HG03354 (cell line): ENCODE data around the gene RETSAT.
"Not testable (repeated sequence)": the region's sequence is repeated elsewhere in the genome, so short reads cannot be mapped to it uniquely, and the experiment has no call there.

Source experiments
- ATAC-seq: cut with Tn5 transposase; IDR thresholded peaks from one replicate; pipeline ENCODE4 v1.9.1; 2021; ENCODE audit warnings: mild to moderate bottlenecking; ENCODE audit not compliant: unreplicated experiment, poor library complexity, severe bottlenecking

Gene RETSAT

GRCh38 chr2:85383151-85383550, 28.8 kb upstream of the RETSAT start:
- ATAC-seq: not testable (repeated sequence)

- ATAC-seq: no peak
These were observed 25.7 kb upstream of the RETSAT start for GRCh38 chr2:85380048-85380447.

GRCh38 chr2:85378257-85378656, 23.9 kb upstream of the RETSAT start:
- ATAC-seq: no peak

GRCh38 chr2:85377083-85377482, 22.8 kb upstream of the RETSAT start:
- no peak for ATAC-seq

- no peak for ATAC-seq
These were observed 22.1 kb upstream of the RETSAT start for GRCh38 chr2:85376291-85377065.

- no peak for ATAC-seq
These were observed 16.7 kb upstream of the RETSAT start for GRCh38 chr2:85371045-85371444.

- no peak for ATAC-seq
These were observed 15.2 kb upstream of the RETSAT start for GRCh38 chr2:85369500-85369899.

GRCh38 chr2:85368921-85369320, 14.6 kb upstream of the RETSAT start:
- ATAC-seq: no peak

GRCh38 chr2:85367180-85367579, 12.9 kb upstream of the RETSAT start:
- no peak for ATAC-seq

- ATAC-seq: not testable (repeated sequence)
These were observed 8.5 kb upstream of the RETSAT start for GRCh38 chr2:85362653-85363387.

GRCh38 chr2:85357736-85358135, 3.4 kb upstream of the RETSAT start:
- ATAC-seq: no peak

- ATAC-seq: no peak
These were observed 1.9 kb upstream of the RETSAT start for GRCh38 chr2:85356186-85356585.

GRCh38 chr2:85355521-85355920, 1.2 kb upstream of the RETSAT start:
- ATAC-seq: no peak

- peak; percentile 6 for ATAC-seq
These were observed 714 bp upstream of the RETSAT start for GRCh38 chr2:85355073-85355410.

GRCh38 chr2:85353876-85354285, 447 bp downstream of the RETSAT start:
- ATAC-seq: peak; percentile 1

GRCh38 chr2:85347599-85347998, 6.7 kb downstream of the RETSAT start:
- no peak for ATAC-seq

GRCh38 chr2:85344356-85344954, 9.9 kb downstream of the RETSAT start:
- ATAC-seq: no peak

GRCh38 chr2:85343207-85343895, 11.0 kb downstream of the RETSAT start:
- not testable (repeated sequence) for ATAC-seq

GRCh38 chr2:85342156-85342555, 12.2 kb downstream of the RETSAT start:
- no peak for ATAC-seq

GRCh38 chr2:85341269-85342029, 12.9 kb downstream of the RETSAT start:
- no peak for ATAC-seq
